HL-60/S4 treated with phorbol 12-myristate 13-acetate at 8.2 ng/mL for 4 days and 3 days (cell line): Measurements from ENCODE around the gene MYH7B.

Experiments
- in situ Hi-C: fragments of 300-500 bp; cut with MboI; formaldehyde crosslinking; loops from 2 replicates; pipeline ENCODE4 v1.15.0; 2022; ENCODE audit warnings: low sequenced_read_pairs

The MYH7B gene

GRCh38 chr20:35003211-35004031 is 47.8 kb downstream of the MYH7B start:
- in situ Hi-C loops, result no loop called here

GRCh38 chr20:35004051-35004725 is 48.5 kb downstream of the MYH7B start:
- in situ Hi-C loops, result no loop called here

- in situ Hi-C loops, result no loop called here
Observed at GRCh38 chr20:35004749-35005462, 49.2 kb downstream of the MYH7B start.
